GM10266 (cell line): ENCODE data around the gene ZNF600.
"Not testable (repeated sequence)": the region's sequence is repeated elsewhere in the genome, so short reads cannot be mapped to it uniquely, and the experiment has no call there.

Experiments
- DNase-seq: peaks from one replicate; pipeline ENCODE4 v3.0.0; 2012; ENCODE audit errors: extremely low spot score
- CTCF ChIP-seq: IDR thresholded peaks from 2 replicates; pipeline ENCODE4 v1.5.1; 2012; ENCODE audit warnings: mild to moderate bottlenecking, low read depth; ENCODE audit not compliant: control insufficient read depth, insufficient read depth; ENCODE audit errors: missing control alignments

The ZNF600 gene

GRCh38 chr19:52743091-52743490, 43.5 kb downstream of the ZNF600 start:
- no peak for DNase-seq
- no peak for TF ChIP-seq CTCF

GRCh38 chr19:52742516-52742915, 44.1 kb downstream of the ZNF600 start:
- DNase-seq: no peak
- no peak for TF ChIP-seq CTCF

GRCh38 chr19:52741951-52742485, 44.6 kb downstream of the ZNF600 start:
- TF ChIP-seq CTCF: no peak
- DNase-seq: no peak

GRCh38 chr19:52741371-52741770, 45.2 kb downstream of the ZNF600 start:
- DNase-seq: not testable (repeated sequence)

- no peak for TF ChIP-seq CTCF
- no peak for DNase-seq
These were observed 47.0 kb downstream of the ZNF600 start for GRCh38 chr19:52739576-52739975.

GRCh38 chr19:52735734-52736133, 50.9 kb downstream of the ZNF600 start:
- DNase-seq: no peak
- no peak for TF ChIP-seq CTCF

- TF ChIP-seq CTCF: peak; percentile 33
- peak; percentile 92 for DNase-seq
These were observed 51.5 kb downstream of the ZNF600 start, which contains the start of gene ZNF611 for GRCh38 chr19:52734893-52735661. TSS of gene ZNF611 (minus strand) at chr19:52735044. CDS start at chr19:52715894, 19,150 bp downstream.
